NCI-H524 treated with DMSO at 0.1 percent for 48 hours (cell line): Measurements from ENCODE around the gene NR2C2AP.
"Not testable (repeated sequence)": the region's sequence is repeated elsewhere in the genome, so short reads cannot be mapped to it uniquely, and the experiment has no call there.

Experiments
- DNase-seq: peaks from one replicate; lab custom pipeline; 2025; lab: John Stamatoyannopoulos, UW

NR2C2AP gene

GRCh38 chr19:19181488-19181998 lies 21.7 kb downstream of the NR2C2AP start:
- DNase-seq: no peak

DNA sequence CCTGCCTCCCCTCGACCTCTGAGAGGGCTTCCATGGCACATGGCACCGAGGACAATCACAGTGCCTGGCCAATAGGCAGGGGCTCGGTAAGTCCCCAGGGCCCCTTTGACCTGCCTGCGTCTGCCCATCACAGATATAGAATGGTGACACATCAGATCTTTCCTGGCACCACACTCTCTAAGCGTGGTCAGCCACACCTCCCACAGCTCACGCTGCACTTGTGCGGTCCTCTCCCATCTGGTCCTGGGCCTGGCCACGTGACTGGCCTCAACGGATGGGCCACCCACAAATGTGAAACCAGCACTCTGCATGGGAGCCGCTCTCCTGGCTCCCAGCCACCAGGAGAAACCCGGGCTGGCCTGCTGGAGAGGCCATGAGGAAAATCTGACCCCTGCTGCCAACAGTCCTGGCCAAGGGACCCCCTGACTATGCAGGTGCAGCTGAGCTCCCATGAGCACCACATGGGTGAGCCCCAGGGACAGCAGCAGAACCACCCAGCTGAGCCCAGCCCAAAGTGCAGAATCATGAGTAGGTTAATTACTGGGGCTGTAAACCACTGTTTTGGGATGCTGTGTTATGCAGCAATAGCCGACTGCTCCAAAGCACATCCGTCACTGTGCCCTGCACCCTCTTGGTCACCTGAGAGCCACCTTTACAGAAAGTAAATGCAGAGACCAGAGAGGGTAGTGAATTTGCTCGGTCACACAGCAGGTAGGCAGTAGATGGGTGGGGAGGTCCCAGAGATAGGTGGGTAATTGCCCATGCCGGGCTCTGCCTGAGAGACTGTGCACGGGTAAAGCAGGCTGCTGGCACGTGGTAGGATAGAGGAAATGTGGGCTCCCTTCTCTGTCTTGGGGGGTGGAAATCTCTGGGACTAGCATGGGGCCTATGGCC lies 23.4 kb downstream of the NR2C2AP start:
- DNase-seq: no peak

DNA sequence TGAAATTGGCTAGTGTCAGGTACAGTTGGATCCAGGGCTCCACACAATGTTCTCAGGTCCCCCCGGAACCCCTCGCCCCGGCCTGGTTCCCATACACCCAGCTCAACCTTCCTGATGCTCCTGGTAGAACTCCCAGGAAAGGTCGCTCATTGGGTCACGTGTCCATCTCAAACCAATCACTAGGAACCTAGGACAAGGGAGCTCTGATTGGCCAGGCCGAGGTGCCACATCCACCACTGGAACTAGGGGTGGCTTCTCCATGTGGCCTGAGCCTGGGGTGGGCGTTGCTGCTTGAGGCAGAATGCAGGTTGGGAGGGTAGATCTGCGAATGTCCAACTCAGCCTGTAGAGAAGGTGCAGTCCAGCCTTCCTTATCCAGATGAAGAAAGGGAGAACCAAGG lies 26.3 kb downstream of the NR2C2AP start:
- no peak for DNase-seq

GRCh38 chr19:19173243-19173642 lies 30.0 kb downstream of the NR2C2AP start:
- not testable (repeated sequence) for DNase-seq

DNA sequence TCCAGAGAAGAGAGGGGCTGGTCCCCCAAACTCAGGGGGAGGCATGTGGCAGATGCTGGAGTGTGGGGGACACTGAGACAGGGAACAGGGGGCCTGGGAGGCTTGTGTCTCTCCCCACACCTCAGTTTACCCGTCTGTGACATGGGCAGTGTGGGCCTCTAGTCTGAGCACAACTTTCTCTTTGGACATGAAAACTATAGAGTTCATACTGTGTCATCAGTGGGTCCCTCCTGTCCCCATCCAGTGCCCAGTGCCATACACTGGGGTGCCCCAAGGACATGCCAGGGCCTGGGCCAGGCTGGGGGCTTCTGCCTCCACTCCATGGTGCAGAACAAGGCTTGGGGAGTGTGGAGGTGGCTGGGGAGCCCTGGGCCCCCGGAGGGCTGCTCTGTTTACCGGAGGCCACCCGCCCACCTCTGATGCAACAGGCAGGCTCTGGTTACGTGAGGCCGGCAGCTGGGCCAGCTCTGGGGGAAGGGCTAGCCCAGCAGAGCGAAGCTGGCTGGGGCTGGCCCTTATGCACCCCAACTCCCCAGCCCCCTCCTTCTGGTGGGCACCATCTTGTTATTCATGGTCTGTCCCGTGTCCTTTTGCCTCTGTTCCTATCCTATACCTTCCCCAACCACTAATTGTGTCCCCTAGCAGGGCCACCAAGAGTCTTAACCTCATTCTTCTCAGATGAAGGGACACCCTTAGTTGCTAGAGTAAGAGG lies 31.2 kb downstream of the NR2C2AP start:
- DNase-seq: no peak

- DNase-seq: no peak
Measured at GRCh38 chr19:19170873-19171672, 32.1 kb downstream of the NR2C2AP start.

DNA sequence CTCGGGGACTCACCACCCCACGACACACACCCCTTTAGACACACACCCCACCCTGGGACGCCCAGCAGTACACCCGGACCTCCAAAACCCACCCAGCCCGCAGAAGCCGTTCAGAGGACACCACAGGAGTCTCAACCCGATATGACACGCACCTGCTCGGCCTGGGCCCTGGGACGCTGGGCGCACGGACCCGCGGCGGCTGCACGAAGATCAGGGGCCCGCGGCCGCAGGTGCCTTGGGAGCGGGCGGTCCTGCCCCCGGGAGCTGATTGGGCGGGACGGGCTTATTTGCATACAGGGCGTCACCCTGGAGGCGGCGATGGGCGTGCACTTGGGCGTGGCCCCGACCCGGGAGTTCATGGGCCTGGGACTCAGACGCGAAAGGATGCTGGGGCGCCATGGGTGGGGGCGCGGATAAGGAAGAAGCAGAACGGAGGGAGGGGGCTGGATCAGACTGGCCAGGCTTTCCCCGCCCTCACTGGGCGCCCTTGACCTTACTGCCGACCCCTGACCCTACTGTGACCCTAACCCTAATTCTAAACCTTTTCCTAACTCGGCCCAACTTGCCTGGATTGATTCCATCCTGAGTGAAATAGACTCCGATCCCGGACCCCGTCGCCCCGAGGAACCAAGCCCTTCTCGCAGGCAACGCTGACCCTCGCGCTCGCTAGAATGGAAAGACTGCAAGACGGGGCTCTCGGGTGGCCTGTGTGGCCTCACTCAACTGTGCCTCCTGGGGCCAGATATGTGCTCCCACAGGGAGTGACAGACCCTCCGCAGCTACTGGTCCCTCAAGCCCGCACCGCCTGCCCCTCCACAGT lies 33.0 kb downstream of the NR2C2AP start, which contains the start of gene MEF2B:
Gene MEF2B (minus strand): TSS at position 211 of the 820 bp plus-strand sequence. CDS start 19,528 bp downstream, outside the sequence.
- DNase-seq: peak; percentile 39

- no peak for DNase-seq
Measured at GRCh38 chr19:19169236-19170052, 33.8 kb downstream of the NR2C2AP start.

DNA sequence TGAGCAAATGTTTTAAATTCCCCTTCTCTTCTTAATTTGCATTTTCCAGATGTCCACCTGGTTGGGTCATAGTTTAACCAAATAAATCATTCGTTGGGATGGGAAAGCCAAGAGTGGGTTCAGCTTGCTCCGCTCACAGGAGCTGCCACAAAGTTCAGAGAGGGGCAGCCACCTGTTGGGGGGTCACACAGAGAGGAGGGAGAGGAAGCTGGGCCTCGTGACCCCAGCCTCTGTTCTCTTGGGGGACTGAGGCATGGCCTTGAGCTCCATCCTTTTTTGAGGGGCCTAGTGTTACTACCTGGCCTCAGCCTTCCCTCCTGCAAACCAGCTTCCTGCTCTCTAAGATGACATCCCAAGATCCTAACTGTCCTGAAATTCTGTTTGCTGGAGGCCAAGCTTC lies 35.6 kb downstream of the NR2C2AP start:
- DNase-seq: no peak

DNA sequence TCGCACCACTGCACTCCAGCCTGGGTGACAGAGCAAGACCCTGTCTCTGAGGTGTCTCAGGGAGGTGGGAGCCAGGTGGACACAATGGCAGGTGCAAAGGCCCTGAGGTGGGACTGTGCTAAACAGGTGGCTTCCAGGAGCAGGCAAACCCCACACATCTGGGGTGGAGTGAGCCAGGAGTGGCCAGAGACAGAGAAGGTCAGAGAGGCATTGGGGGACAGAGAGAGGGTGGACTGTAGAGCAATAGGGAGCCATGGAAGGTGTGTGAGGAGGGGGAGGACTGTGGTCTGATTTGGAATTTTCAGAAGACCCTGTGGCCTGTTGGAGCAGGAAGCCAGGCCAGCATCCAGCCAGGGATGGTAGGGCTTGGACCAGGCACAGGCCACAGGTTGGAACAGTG lies 37.8 kb downstream of the NR2C2AP start:
- DNase-seq: no peak

DNA sequence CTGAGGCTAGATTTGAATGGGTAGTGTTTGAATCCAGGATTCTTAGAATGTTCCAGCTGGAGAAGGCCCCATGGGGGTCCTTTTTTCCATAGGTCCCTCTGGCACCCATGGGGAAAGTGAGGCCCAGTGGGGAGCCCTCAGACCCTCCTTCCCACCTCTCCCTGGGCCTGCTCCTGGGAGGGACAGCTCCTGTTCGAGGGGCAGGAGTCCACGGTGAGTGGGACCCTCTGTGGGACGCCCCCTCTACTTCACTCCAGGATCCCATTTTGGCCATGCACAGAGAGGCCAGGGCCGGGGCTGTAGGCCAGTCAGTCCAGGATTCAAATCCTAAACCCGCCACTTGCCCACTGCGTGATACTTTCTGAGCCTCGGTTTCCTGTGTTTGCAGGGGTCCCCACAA lies 40.7 kb downstream of the NR2C2AP start:
- no peak for DNase-seq

DNA sequence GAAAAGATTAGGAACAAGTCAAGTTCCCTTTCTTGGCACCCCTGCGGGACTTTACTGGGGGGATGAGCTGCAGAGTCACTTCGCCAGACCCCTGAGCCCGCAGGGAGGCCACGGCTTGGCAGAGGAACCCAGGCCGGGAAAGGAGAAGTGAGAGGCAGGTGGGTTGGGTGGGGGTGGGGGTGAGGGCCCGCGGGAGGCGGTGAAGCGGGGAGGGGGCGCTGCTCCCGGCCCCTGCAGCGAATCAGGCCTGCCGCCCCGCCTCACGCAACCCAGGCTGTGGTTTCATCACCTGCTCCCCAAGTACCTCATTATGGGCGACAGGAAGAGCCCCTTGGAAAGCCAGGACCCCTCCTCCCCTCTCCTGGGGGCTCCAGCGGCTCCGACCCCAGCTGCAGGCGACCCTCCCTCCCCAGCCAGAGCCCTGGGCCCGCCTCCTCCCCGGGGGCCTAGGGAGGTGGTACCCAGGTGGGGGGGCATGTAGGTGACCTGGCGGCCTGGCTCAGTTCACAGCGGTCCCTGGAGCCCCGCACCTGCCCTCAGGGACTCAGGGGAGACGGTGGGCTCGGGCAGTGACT lies 42.7 kb downstream of the NR2C2AP start:
- DNase-seq: no peak

DNA sequence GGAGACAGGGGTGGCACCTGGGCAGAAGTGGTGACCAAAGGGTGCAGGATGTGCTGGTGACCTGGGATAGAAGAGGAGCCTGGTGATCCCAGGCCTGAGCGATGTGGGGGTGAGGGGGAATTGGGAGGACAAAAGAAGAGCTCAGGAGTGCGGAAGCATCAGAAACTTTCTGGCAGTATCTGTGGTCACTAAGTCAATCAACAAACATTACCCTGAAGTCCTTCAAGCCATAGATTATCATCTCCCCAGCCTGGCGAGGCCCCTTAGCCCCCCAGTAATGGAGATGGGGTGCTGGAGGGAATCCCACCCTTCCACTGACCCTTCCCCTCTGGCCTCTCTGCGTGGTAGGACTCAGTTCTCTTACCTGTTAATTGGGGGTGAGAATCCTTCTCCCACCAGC lies 43.7 kb downstream of the NR2C2AP start:
- no peak for DNase-seq

- no peak for DNase-seq
Measured at GRCh38 chr19:19157808-19158207, 45.4 kb downstream of the NR2C2AP start.

GRCh38 chr19:19155495-19156219 lies 47.6 kb downstream of the NR2C2AP start:
- DNase-seq: no peak

- DNase-seq: no peak
Measured at GRCh38 chr19:19154768-19155494, 48.3 kb downstream of the NR2C2AP start.

DNA sequence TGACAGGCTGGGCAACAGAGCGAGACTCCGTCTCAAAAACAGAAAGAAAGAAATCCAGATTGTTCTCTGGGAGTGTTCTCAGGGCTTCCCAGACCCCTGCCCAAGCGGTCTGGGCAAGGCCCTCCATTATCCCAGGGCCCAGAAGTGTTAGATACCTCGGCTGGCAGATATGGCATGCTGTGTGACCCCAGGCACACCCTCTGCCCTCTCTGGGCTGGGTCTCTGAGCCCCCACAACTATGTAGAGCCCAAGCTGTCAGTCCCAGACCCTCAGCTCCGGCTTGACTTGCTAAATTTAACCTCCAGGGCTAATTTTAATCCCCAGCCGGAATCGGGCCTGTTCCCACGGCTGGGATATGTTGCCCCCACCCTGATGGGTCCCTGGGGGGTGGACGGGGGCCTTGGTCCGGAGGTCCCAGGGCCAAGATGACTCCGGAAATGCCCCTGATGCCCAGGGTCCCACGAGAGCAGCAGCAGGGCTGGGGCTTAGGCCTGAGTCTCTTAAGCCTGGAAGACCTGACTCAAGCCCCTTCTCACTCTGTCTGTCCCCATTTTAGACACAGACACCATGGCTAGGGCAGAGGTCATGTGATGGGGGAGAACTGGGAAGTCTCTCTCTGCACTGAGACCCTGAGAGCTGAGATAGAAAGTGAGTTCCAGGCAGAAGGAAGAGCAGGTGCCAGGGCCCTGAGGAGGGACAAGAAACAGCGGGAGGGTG lies 50.4 kb downstream of the NR2C2AP start:
- DNase-seq: no peak

- no peak for DNase-seq
Measured at GRCh38 chr19:19151418-19151817, 51.8 kb downstream of the NR2C2AP start.
